ENCODE measurements around the gene RGL3.

The RGL3 gene

GRCh38 chr19:11347546-11348039, 71.5 kb downstream of the RGL3 start:
- no peak overlapping the region for H3K4me3 ChIP-seq (ENCODE audit: low read depth, low read length)
- TF ChIP-seq CTCF (IDR thresholded peaks at IDR 0.05; ENCODE audit: low read depth, low read length) = no peak
- no peak for DNase-seq (ENCODE audit: low read depth, low spot score)
- in situ Hi-C loops (cut with HindIII; ENCODE audit: low sequenced_read_pairs) = no loop called here

GRCh38 chr19:11346104-11346940, 72.8 kb downstream of the RGL3 start, which contains the start of the genes CCDC159 and TMEM205:
Gene CCDC159 (plus strand): TSS chr19:11346519. CDS start chr19:11346607, 88 bp downstream.
Gene TMEM205 (minus strand): TSS chr19:11346268. CDS start chr19:11345619, 649 bp downstream.
- in situ Hi-C loops (cut with HindIII; ENCODE audit: low sequenced_read_pairs) = no loop called here
- peak; percentile 5 for TF ChIP-seq CTCF (IDR thresholded peaks at IDR 0.05; ENCODE audit: low read depth, low read length)
- DNase-seq (ENCODE audit: low read depth, low spot score) = peak; percentile 100
- H3K4me3 ChIP-seq (ENCODE audit: low read depth, low read length) = peak within 1 kb of the TSS; percentile 71

GRCh38 chr19:11345122-11345803, 73.9 kb downstream of the RGL3 start:
- TF ChIP-seq CTCF (IDR thresholded peaks at IDR 0.05; ENCODE audit: low read depth, low read length) = no peak
- DNase-seq (ENCODE audit: low read depth, low spot score) = no peak
- in situ Hi-C loops (cut with HindIII; ENCODE audit: low sequenced_read_pairs) = no loop called here
- peak overlapping the region; percentile 71 for H3K4me3 ChIP-seq (ENCODE audit: low read depth, low read length)

All from astrocyte of the spinal cord (primary cell).